SJCRH30 (cell line): Measurements from ENCODE around the gene MAGEB4. TPM values are rescaled to one million over a fixed set of nuclear protein-coding genes. Genes with fewer than 3 reads are reported as not detected.
A peak's percentile ranks its signal among the peaks of the same experiment; 100 is the strongest.

ENCODE experiments used
- DNase-seq, 2 experiments: peaks; one replicate each; pipeline ENCODE4 v3.0.0-alpha.2; 2015 to 2020
- H3K27ac ChIP-seq: fragments of 250-450 bp; sonication (Bioruptor Pico); 2 replicates; pipeline ENCODE4 v1.5.1; 2020; ENCODE audit warnings: mild to moderate bottlenecking, moderate library complexity
- H3K27me3 ChIP-seq: fragments of 250-450 bp; sonication (Bioruptor Pico); 2 replicates; pipeline ENCODE4 v1.5.1; 2020; ENCODE audit warnings: mild to moderate bottlenecking, moderate library complexity
- H3K36me3 ChIP-seq: fragments of 250-450 bp; sonication (Bioruptor Pico); 2 replicates; pipeline ENCODE4 v1.5.1; 2020; ENCODE audit warnings: mild to moderate bottlenecking, moderate library complexity
- H3K4me1 ChIP-seq: fragments of 250-450 bp; sonication (Bioruptor Pico); 2 replicates; pipeline ENCODE4 v1.5.1; 2020; ENCODE audit warnings: mild to moderate bottlenecking, moderate library complexity
- H3K4me3 ChIP-seq: fragments of 250-450 bp; sonication (Bioruptor Pico); 2 replicates; pipeline ENCODE4 v1.5.1; 2020; ENCODE audit warnings: mild to moderate bottlenecking, moderate library complexity
- H3K9me3 ChIP-seq: fragments of 250-450 bp; sonication (Bioruptor Pico); replicated peaks from 2 replicates; pipeline ENCODE4 v1.5.1; 2020; ENCODE audit warnings: mild to moderate bottlenecking, moderate library complexity
- total RNA-seq: library from RNA; depleted of rRNA; stranded (reverse); fragments of >200 nt; shearing (Covaris generic); gene quantifications from 2 replicates; pipeline ENCODE4 v1.2.3, GENCODE V29; 2014; rRNA removed

Gene MAGEB4
- total RNA-seq, 1 experiment from 2014 or later = not detected

- Histone ChIP-seq H3K4me1 (no peaks in the 10 kb centered on the region), H3K9me3 (no peaks in the 10 kb centered on the region), H3K27ac (no peak overlapping the region), H3K27me3 (no peaks in the 10 kb centered on the region), H3K4me3 (no peak overlapping the region), H3K36me3 (no peaks in the 10 kb centered on the region)
- no peak for DNase-seq
These were observed 18.1 kb downstream of the MAGEB4 start for GRCh38 chrX:30259927-30260326.

DNA sequence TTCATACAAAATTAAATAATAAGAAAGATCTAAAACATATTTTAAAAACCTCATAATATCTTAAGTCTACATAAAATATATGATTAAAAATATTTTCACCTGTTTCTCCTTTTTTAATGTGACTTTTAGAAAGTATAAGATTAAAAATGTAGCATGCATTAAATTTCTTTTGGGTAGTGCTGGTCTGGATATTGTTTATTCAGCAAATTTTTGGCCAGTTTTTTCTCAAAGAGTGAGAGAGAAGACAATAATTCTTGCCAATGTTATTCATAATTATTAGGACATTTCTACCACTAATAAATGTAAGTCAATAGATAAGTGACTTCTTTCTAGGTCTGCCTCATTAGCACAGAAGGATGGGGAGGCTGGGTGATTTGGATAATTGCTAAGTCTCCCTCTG, 19.2 kb downstream of the MAGEB4 start:
- Histone ChIP-seq H3K4me3 (no peak overlapping the region), H3K4me1 (no peaks in the 10 kb centered on the region), H3K27me3 (no peaks in the 10 kb centered on the region), H3K36me3 (no peaks in the 10 kb centered on the region), H3K27ac (no peak overlapping the region), H3K9me3 (no peaks in the 10 kb centered on the region)
- no peak for DNase-seq

DNA sequence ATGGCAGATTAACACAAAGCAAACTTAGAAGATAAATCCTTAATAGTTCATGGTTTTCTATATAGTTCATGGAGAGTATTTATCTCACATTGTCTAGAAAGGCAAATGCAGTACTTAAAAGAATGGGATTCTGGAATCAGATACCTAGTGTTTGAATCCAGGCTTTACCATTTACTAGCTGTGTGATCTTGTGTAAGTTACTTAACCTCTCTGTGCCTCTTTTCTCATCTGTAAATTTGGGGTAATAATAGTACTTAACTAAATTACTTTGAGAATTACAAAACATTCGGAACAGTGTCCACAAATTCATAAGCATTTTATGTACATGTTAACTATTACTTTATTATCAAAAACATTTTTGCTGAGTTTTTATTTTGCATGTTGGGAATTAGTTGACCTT, 21.0 kb downstream of the MAGEB4 start:
- no peaks in the 10 kb centered on the region for H3K36me3 ChIP-seq
- no peaks in the 10 kb centered on the region for H3K9me3 ChIP-seq
- H3K4me1 ChIP-seq = no peaks in the 10 kb centered on the region
- no peak overlapping the region for H3K4me3 ChIP-seq
- no peak for DNase-seq
- H3K27ac ChIP-seq = no peak overlapping the region
- no peaks in the 10 kb centered on the region for H3K27me3 ChIP-seq

GRCh38 chrX:30270639-30271038, 28.8 kb downstream of the MAGEB4 start:
- Histone ChIP-seq H3K27me3 (no peaks in the 10 kb centered on the region), H3K27ac (no peak overlapping the region), H3K4me1 (no peaks in the 10 kb centered on the region), H3K4me3 (no peak overlapping the region), H3K9me3 (no peaks in the 10 kb centered on the region), H3K36me3 (no peaks in the 10 kb centered on the region)
- DNase-seq = no peak

DNA sequence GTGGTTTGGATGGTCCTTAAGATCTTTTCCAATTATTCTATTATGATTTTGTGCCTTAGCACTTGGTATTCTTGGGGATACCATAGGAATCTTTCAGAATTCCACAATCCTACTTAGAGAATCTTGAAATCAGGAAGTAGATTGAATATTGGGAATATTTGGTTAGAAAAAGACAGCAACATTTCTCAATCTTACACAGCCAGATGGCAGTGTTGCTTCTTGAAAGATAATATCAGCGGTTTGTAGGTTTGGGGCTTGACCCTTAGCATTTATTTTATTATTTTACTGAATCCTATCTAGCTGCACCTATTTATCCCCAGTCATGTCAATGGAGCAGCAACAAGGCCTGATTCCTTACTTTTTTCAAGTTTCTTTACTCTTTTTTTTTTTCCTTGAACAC, 33.7 kb downstream of the MAGEB4 start:
- no peaks in the 10 kb centered on the region for H3K9me3 ChIP-seq
- H3K27ac ChIP-seq = no peak overlapping the region
- H3K4me3 ChIP-seq = no peak overlapping the region
- H3K27me3 ChIP-seq = no peaks in the 10 kb centered on the region
- peak in 1 of 2 experiments; percentile 42 for DNase-seq
- H3K4me1 ChIP-seq = no peaks in the 10 kb centered on the region
- H3K36me3 ChIP-seq = no peaks in the 10 kb centered on the region

- H3K27me3 ChIP-seq = no peaks in the 10 kb centered on the region
- no peak for DNase-seq
- no peaks in the 10 kb centered on the region for H3K9me3 ChIP-seq
These were observed 36.6 kb downstream of the MAGEB4 start for GRCh38 chrX:30278365-30278764.

DNA sequence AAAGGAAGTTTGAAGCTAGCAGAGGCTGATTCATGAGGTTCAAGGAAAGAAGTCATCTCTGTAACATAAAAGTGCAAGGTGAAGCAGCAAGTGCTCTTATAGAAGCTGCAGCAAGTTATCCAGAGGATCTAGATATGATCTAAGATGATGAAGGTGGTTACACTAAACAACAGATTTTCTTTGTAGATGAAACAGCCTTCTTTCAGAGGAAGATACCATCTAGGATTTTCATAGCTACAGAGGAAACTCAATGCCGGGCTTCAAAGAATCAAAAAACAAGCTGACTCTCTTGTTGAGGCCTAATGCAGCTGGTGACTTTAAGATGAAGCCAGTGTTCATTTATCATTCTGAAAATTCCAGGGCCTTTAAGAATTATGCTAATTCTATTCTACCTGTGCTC, 38.6 kb downstream of the MAGEB4 start:
- H3K27me3 ChIP-seq = no peaks in the 10 kb centered on the region
- H3K4me1 ChIP-seq = peaks cover 5% of the 10 kb centered on the region
- no peak for DNase-seq
- H3K36me3 ChIP-seq = no peaks in the 10 kb centered on the region
- no peaks in the 10 kb centered on the region for H3K9me3 ChIP-seq
- no peak overlapping the region for H3K4me3 ChIP-seq
- no peak overlapping the region for H3K27ac ChIP-seq

More at GRCh38 chrX:30278365-30278764, 36.6 kb downstream of the MAGEB4 start:
- H3K36me3 ChIP-seq = no peaks in the 10 kb centered on the region
- H3K4me3 ChIP-seq = no peak overlapping the region
- no peak overlapping the region for H3K27ac ChIP-seq
- H3K4me1 ChIP-seq = peaks cover 5% of the 10 kb centered on the region

- H3K9me3 ChIP-seq = no peaks in the 10 kb centered on the region
- H3K36me3 ChIP-seq = no peaks in the 10 kb centered on the region
- H3K27ac ChIP-seq = no peak overlapping the region
- peaks cover 5% of the 10 kb centered on the region for H3K4me1 ChIP-seq
- no peak for DNase-seq
- no peaks in the 10 kb centered on the region for H3K27me3 ChIP-seq
- H3K4me3 ChIP-seq = no peak overlapping the region
These were observed 40.7 kb downstream of the MAGEB4 start for GRCh38 chrX:30282527-30282926.

DNA sequence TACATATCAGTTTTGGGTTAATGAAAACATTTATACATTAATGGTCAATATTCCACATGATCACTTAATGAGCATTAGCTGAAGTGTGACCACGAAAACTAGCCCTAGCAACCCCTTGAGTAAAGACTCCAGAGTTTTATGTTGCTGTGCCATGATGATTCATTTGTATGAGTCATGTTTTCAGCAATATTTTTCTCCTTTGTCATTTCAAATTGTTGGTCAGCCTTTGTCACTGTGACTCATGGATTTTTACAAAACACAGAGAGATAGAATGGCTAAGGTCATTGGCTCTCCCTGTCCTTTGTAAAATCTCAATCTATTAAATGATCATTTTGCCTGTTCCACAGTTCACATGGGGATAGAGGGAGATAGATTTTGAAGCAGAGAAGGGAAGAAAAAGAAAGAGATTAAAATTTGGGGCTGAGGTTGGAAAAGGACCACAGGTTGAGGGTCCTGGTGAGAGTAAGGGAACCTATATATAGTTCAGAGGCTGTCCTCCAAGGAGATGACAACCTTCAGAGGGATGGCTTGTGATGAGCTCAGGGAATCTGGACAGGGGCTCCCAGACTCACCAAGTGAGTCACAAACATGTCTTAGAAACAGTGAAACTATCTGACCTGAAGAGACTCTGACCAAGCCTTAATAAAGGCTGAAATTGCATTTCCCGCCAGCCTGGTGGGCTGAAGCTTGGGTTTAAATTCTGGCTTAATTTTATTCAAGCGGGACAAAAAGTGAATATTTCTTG, 41.8 kb downstream of the MAGEB4 start:
- peaks cover 5% of the 10 kb centered on the region for H3K4me1 ChIP-seq
- H3K27ac ChIP-seq = peak overlapping the region; percentile 59
- peak in 1 of 2 experiments; percentile 22 for DNase-seq
- no peaks in the 10 kb centered on the region for H3K9me3 ChIP-seq
- H3K27me3 ChIP-seq = no peaks in the 10 kb centered on the region
- H3K4me3 ChIP-seq = no peak overlapping the region
- no peaks in the 10 kb centered on the region for H3K36me3 ChIP-seq

Other genes with a start within 250 kb of the MAGEB4 start
- 0.14 and 0.20 TPM in 2 replicates for gene MAGEB2, start 26.4 kb upstream of the MAGEB4 start, total RNA-seq
- gene MAGEB3, start 11.3 kb upstream of the MAGEB4 start, total RNA-seq = not detected in 2 replicates
- 14.7 and 15.6 TPM in 2 replicates for gene MAGEB1, start 5.1 kb downstream of the MAGEB4 start, total RNA-seq
- not detected in 2 replicates for gene NR0B1, start 67.4 kb downstream of the MAGEB4 start, total RNA-seq